ENCODE results near the gene IL19.

The IL19 gene

GRCh38 chr1:206801467-206801866 is 30.9 kb downstream of the IL19 start:
- no peak for DNase-seq

- DNase-seq: no peak
These were observed 31.8 kb downstream of the IL19 start for GRCh38 chr1:206802401-206802800.

DNA sequence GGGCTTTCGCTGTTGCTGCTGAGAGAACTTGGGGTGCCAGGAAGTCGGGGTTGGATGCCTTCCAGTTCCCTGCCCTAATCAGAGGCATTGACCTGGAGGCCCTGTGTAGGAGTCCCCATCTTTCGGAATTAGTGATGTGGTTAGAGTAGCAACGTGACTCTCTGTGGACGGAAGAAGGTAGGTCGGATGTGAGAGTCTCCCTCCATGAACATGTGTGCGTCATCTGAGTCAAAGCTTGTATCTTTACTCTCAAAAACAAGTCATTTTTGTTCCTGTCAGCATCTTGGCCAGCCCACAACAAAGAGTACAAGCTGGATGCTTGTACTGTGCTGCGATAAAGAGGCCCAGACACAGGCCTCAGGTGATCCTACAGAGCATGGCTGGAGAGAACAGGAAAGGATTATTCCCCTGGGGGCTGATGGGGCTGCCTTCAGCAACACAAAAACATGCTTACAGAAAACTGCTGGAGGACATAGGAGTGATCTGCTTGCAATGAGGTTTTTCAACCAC is 32.7 kb downstream of the IL19 start:
- DNase-seq: peak; percentile 91

GRCh38 chr1:206804156-206804737 is 33.7 kb downstream of the IL19 start:
- no peak for DNase-seq

GRCh38 chr1:206805357-206805756 is 34.8 kb downstream of the IL19 start:
- DNase-seq: no peak

DNA sequence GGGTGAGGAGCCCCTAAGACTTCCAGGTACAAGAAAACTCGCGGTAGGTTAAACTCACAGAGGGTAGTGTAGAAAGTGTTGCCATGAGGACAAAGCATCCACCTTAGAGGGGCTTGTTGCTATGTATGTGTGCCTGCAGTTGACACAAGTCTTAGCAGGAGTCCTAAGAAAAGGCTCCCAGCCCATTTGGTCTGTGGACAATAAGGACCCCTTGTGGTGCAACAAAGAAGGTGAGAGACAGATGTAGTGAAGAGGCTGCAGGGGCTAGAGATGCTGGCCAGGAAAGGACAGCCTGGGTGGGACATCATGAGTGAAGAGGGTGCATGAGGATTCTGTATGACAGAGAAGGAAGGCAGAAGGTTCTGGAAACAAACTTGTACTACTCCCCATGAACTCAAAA is 38.0 kb downstream of the IL19 start:
- peak; percentile 75 for DNase-seq

DNA sequence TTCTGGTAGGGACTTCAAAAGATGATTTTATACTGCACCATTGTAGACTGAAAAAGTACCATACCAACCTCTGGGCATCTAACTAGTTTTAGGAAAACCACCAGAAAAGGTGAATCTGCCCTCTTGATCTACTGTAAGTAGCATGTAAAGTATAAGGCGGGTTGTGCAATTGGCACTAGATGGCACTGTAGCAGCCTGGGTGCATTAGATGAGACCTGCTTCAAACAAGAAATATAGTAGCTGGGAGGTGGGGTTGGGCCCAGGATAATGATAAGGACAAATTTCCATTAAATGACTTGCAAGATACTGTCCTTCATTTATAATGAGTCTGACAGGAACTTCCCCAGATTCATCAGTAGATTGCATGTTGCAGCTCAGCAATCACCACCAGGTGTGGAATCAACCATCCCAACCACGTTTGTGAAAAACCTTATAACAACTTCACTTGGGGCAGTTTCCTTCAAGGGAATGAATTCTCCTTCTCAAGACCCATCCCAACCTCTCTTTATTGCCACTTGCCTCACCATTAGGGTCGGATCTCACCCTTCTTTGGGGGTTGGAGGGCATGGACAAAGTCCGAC is 39.0 kb downstream of the IL19 start:
- DNase-seq: peak; percentile 53

DNA sequence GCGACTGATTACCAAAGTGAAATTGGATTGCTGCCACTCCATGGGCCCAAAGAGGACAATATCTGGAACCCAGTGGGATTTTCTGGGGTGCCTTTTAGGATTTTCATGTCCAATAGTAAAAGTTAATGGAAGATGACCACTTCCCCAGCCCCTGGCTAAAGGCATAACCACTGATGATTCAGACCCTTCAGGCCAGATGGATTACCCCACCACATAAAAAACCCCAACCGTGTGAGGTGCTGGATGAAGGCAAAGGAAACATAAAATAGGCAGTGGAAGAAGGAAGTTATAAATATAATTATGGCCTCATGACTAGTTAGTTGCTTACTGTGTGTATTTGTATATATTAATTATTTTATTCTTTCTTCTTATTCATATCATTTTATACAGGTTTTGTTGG is 41.9 kb downstream of the IL19 start:
- no peak for DNase-seq

DNA sequence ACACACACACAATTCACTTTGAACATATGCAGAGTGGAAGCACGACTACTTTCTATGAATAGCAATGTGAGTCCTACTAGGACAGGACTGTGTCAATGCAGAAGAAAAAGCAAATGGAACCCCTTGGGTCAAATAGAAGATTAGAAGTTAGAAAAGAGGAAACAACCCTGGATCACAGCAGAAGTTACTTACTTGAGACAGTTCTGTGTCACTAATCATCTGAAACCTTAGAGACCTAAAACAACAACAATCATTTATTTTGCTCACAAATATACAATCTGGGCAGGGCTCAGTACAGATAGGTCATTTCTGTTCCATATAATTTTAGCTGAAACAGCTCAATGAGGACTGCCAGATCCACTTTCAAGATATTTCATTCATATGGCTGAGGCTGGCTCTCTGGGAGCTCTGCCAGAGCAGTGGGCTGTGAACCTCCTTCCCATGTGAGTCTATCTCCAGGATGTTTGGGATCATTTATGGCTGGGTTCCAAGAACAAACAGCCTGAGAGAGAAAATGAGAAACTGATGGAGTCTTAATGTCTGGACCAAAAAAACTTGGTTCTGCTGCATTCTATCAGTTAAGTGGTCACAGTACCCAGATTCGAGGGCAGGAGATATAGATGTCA is 44.3 kb downstream of the IL19 start:
- DNase-seq: no peak

GRCh38 chr1:206816390-206817287 is 46.1 kb downstream of the IL19 start:
- DNase-seq: peak; percentile 70

DNA sequence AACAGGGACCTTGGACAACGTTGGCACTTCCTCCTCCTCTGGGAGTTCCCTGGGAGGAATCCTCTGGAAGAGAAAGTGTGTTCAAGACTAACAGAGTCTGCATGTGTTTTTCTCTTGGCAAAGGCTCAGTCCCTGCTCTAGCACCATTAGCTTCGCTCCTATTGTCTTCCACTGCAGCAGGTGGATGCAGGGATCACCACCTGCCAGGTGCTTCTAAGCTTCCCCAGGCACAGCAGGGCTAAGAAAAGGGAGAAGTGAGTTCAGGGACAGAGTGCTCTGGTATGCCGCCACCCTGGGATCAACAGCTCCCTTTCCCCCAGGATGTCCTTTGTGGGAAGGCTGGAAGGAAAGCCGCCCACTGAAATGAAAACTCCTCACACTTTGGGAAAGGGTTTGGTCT is 50.9 kb downstream of the IL19 start:
- no peak for DNase-seq

GRCh38 chr1:206823727-206824126 is 53.2 kb downstream of the IL19 start:
- DNase-seq: no peak

DNA sequence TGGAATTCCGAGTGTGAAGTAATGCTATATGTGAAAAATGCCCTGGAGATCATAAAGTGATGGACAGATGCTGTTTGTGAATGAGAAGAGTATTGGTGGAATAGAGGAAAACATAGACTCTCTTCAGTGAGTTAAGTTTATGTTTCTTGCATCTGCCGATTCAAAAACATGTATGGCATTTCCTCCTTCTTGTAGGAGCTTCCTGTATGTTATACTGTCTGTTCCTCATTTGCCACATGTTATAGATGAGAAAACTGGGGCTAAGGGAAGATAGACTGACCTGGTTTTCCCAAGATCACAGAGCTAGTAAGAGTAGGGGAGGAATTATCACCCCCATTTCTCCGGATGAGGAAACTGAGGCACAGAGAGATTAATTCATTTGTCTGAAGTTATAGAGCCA is 53.8 kb downstream of the IL19 start:
- DNase-seq: no peak

- DNase-seq: no peak
These were observed 55.8 kb downstream of the IL19 start for GRCh38 chr1:206826394-206826793.

DNA sequence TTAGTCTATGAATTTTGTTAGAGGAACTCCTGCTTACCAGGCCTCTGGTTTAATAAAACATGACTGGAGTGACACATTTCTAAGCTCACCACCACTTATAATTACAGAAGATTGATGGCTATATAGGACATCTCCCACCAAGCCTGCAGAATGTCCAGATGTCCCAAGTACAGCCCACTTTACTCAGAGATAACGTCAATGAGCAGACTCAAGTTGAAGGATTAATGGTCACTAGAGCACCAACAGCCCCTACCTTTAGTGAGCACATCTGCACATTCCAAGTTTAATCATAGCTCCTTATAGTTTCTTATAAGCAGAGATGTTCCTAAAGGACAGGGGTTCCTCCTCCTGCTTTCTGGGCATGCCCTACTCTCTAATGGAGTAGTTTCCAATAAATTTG is 57.5 kb downstream of the IL19 start:
- DNase-seq: no peak

- DNase-seq: no peak
These were observed 58.2 kb downstream of the IL19 start for GRCh38 chr1:206828765-206829164.

GRCh38 chr1:206829282-206829681 is 58.7 kb downstream of the IL19 start:
- DNase-seq: peak; percentile 19

DNA sequence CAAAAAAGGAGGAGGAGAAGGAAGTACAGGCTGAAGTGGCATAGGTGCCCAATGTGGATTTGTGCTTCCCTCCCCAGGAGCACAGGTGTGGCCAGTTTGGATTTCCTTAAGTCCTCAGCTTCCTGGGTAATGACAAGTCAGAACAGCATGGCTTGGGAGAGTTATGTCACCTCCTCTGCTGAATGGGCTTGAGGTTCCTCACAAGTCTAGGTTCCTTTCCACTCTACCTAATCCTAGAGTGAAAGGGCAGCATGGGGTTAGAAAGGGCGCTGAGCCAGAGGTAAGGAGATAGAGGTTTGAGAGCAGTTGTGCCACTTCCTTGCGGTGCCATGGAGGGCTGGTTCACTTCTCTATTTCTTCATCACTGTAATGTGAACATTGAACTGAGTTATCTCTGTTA is 59.3 kb downstream of the IL19 start:
- peak; percentile 13 for DNase-seq

GRCh38 chr1:206831650-206832049 is 61.1 kb downstream of the IL19 start:
- DNase-seq: no peak

GRCh38 chr1:206832352-206832880 is 61.8 kb downstream of the IL19 start:
- DNase-seq: no peak

DNA sequence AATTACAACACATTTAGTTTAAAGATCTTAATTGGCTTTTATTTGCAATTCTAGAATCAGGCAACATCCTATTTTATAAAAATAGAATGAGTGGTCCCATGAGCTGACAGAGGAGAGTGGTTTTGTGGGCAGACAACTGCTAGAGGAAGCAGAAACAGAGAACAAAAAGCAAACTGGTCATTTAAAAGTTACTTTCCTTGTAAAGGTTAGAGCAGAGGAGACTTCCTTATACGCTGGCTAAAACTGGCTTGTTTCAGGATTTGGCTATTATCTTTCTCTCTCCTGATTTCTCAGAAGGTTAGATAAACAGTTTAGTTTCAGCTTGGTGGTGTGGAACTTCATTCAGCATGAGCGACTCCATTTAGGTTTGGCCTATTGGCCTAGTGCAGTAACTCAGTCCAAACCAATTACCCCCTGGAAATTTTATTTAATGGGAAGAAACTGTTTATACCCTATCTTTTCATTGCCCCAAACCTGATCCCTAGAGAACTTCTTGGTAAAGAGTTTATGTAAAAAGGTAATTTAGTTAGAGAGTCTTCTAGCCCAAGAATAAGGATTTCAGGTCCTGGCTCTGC is 62.6 kb downstream of the IL19 start:
- DNase-seq: no peak

DNA sequence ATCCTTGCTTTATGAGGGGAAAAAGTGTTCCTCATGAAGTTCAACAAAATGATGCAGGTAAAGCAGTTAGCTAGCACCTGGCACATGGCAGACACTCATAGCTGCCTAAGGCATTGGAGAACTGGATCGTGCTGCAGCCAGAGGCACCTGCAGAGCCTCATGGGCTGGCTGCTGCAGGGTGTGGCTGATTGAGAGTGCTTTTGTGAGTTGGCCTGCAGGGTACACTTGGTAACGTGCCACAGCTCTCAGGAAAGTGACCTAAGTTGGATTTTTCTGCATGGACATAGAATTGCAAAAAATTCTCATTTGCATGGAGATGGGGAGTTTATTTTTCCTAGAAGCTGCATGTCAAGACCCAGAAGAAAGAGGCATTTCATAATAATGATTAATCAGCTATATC is 63.2 kb downstream of the IL19 start:
- no peak for DNase-seq

DNA sequence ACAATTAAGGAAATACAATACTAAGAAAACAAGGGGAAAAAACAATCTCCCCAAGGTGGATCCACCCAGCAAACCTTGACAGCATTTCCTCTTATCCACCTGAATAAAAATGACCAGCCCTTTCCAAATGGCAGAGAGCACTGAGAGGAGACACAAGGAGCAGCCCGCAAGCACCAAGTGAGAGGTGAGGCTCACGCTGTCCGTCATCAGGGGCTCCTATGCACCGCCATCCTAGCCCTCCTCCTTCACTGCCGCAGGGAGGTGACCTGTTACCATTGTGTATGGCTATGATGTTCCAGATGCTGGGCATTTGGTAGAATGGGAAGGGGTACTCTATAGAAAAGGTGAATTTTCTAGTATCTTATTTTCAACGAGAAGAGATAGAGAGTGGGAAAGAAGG is 63.6 kb downstream of the IL19 start:
- no peak for DNase-seq
